NB4 (cell line): Measurements from ENCODE around the gene TIPRL.

ENCODE experiments used
- DNase-seq: peaks from one replicate; pipeline ENCODE4 v3.0.0; 2010; ENCODE audit warnings: low read depth
- H3K4me3 ChIP-seq: one replicate; pipeline ENCODE4 v1.5.1; 2011; ENCODE audit warnings: mild to moderate bottlenecking, low read depth, low read length, moderate library complexity
- CTCF ChIP-seq: IDR thresholded peaks from one replicate; pipeline ENCODE4 v1.5.1; 2012; ENCODE audit warnings: low read depth, low read length
- MAX ChIP-seq: IDR thresholded peaks from 2 replicates; pipeline ENCODE4 v1.6.1; 2011; ENCODE audit warnings: low read depth, low read length
- MYC ChIP-seq: IDR thresholded peaks from 2 replicates; pipeline ENCODE4 v1.6.1; 2011; ENCODE audit warnings: low read depth, low read length
- POLR2A ChIP-seq: IDR thresholded peaks from 2 replicates; pipeline ENCODE4 v1.6.1; 2011; ENCODE audit warnings: mild to moderate bottlenecking; ENCODE audit not compliant: insufficient read length; ENCODE audit errors: extremely low read depth

The TIPRL gene

GRCh38 chr1:168223261-168223660, 44.5 kb downstream of the TIPRL start:
- DNase-seq = no peak
- TF ChIP-seq MYC = no peak
- TF ChIP-seq CTCF = no peak
- TF ChIP-seq MAX = no peak
- TF ChIP-seq POLR2A = no peak
- H3K4me3 ChIP-seq = no peak overlapping the region

- no peak for TF ChIP-seq CTCF
- no peak for TF ChIP-seq MAX
- no peak for TF ChIP-seq MYC
- TF ChIP-seq POLR2A = no peak
These were observed 45.1 kb downstream of the TIPRL start for GRCh38 chr1:168223681-168224540.

GRCh38 chr1:168224991-168225390, 46.2 kb downstream of the TIPRL start:
- TF ChIP-seq MAX (no peak), POLR2A (no peak), CTCF (no peak), MYC (no peak)
- peak; percentile 20 for DNase-seq

More at GRCh38 chr1:168223681-168224540, 45.1 kb downstream of the TIPRL start:
- no peak overlapping the region for H3K4me3 ChIP-seq
- DNase-seq = no peak

GRCh38 chr1:168225476-168226190, 46.9 kb downstream of the TIPRL start, which contains the start of gene SFT2D2:
TSS of gene SFT2D2 (plus strand) at chr1:168226004. CDS start at chr1:168226080, 76 bp downstream.
- DNase-seq = peak; percentile 90
- TF ChIP-seq MYC (peak; percentile 82), POLR2A (peak; percentile 77), CTCF (no peak), MAX (peak; percentile 80)

More at GRCh38 chr1:168224991-168225390, 46.2 kb downstream of the TIPRL start:
- peak overlapping the region; percentile 68 for H3K4me3 ChIP-seq

GRCh38 chr1:168227620-168228019, 48.9 kb downstream of the TIPRL start:
- no peak for TF ChIP-seq CTCF
- no peak for TF ChIP-seq MYC
- TF ChIP-seq POLR2A = no peak
- no peak for TF ChIP-seq MAX
- no peak for DNase-seq
- H3K4me3 ChIP-seq = peak overlapping the region; percentile 77

More at GRCh38 chr1:168225476-168226190, 46.9 kb downstream of the TIPRL start, which contains the start of gene SFT2D2:
- peak within 1 kb of the TSS; percentile 77 for H3K4me3 ChIP-seq
